ENCODE results near the gene SIK2. TPM values are rescaled to one million over a fixed set of nuclear protein-coding genes. Genes with fewer than 3 reads are reported as not detected.

The SIK2 gene
- total and polyA plus RNA-seq, 2 experiments from 2014 or later: 1.5 to 14.2 TPM

DNA sequence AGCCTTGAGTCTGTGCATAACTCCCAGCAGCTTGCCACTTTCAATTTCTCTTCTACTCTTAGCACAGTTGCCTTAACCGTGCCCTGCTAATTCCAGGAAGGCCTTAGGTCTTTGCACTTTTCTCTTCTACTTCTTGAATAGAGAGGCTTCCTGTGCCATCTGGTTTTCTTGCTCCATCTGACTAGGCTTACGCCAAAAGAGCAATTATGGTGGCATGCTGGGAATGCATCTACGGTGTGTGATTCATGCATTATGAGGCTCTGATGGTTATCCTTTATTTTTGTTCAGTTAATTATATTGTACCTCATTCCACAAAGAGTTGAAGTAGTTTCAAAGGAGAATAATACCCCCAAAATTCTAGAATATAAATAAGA lies 29.4 kb downstream of the SIK2 start:
- no peaks in the 10 kb centered on the region for H3K9me3 ChIP-seq (ENCODE audit: low read depth)
- H3K27ac ChIP-seq: no peak overlapping the region
- DNase-seq (ENCODE audit: low read depth in 1 of 2, low spot score in 1 of 2): peak in 1 of 2 donors; percentile 74
- H3K4me1 ChIP-seq (ENCODE audit: low read depth): peaks cover 6% of the 10 kb centered on the region
- H3K4me3 ChIP-seq: no peak overlapping the region
- TF ChIP-seq, protein P1, sequence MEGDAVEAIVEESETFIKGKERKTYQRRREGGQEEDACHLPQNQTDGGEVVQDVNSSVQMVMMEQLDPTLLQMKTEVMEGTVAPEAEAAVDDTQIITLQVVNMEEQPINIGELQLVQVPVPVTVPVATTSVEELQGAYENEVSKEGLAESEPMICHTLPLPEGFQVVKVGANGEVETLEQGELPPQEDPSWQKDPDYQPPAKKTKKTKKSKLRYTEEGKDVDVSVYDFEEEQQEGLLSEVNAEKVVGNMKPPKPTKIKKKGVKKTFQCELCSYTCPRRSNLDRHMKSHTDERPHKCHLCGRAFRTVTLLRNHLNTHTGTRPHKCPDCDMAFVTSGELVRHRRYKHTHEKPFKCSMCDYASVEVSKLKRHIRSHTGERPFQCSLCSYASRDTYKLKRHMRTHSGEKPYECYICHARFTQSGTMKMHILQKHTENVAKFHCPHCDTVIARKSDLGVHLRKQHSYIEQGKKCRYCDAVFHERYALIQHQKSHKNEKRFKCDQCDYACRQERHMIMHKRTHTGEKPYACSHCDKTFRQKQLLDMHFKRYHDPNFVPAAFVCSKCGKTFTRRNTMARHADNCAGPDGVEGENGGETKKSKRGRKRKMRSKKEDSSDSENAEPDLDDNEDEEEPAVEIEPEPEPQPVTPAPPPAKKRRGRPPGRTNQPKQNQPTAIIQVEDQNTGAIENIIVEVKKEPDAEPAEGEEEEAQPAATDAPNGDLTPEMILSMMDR (IDR thresholded peaks at IDR 0.05; ENCODE audit: low read depth, low read length): no peak
- peaks cover 7% of the 10 kb centered on the region for H3K36me3 ChIP-seq
- H3K27me3 ChIP-seq: no peaks in the 10 kb centered on the region

DNA sequence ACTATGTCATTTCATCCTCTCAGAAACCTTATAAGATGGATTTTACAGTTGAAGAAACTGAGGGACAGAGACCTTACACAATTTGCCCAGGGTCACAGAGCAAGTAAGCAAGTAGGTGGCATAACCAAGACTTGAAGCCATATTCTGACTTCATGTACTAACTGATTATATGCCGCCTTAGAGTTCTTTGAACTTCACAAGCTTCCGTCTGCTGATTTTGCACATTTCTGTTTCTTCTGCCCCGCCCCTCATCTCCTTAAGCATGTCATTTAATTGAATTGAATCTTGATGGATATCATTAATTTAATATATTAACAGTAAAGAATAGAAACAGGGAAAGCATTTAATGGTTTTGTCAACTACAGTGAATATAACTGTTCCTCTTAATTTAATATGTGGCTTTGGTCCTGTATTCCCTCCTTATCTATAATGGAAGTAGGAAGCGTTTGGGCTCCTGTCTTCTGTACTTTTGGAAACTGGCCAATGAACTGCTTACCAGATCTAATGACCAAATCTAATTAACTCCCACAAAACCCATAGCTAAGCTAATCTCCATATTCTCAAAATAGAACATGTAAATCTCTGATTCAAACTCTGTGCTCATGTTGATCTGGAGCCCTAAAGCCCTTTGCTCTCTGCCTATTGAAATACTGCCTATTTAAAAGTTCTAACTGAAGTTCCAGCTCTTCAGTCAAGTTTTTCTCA lies 30.4 kb downstream of the SIK2 start:
- DNase-seq (ENCODE audit: low read depth in 1 of 2, low spot score in 1 of 2): no peak
- peaks cover 6% of the 10 kb centered on the region for H3K4me1 ChIP-seq (ENCODE audit: low read depth)
- H3K27ac ChIP-seq: peak overlapping the region; percentile 6

DNA sequence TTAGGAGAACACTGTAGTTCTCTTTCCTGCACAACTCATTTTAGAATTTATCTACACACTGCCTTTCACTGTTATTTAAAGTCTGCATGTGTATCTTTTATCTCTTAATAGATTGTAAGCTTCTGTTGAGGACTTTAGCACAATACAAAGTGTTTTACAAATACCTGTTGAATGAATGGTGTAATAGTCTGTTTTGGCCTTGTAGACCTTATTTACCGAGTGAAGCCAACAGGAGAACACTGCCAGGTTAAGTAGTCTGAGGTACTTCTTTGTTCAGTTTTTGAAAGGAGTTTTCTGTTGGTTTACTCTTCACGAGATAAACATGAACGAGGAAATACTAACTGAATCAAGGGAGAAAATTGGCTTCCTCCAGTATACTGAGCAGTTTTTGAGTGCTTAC lies 31.0 kb downstream of the SIK2 start:
- no peak for DNase-seq (ENCODE audit: low read depth in 1 of 2, low spot score in 1 of 2)
- no peaks in the 10 kb centered on the region for H3K9me3 ChIP-seq (ENCODE audit: low read depth)
- TF ChIP-seq, protein P1 (IDR thresholded peaks at IDR 0.05; ENCODE audit: low read depth, low read length): no peak
- H3K27ac ChIP-seq: peak overlapping the region; percentile 6
- peaks cover 6% of the 10 kb centered on the region for H3K4me1 ChIP-seq (ENCODE audit: low read depth)
- H3K4me3 ChIP-seq: no peak overlapping the region
- H3K36me3 ChIP-seq: peaks cover 7% of the 10 kb centered on the region
- H3K27me3 ChIP-seq: no peaks in the 10 kb centered on the region

More for the DNA sequence above, 30.4 kb downstream of the SIK2 start:
- Histone ChIP-seq H3K4me3 (no peak overlapping the region), H3K36me3 (peaks cover 7% of the 10 kb centered on the region), H3K27me3 (no peaks in the 10 kb centered on the region), H3K9me3 (ENCODE audit: low read depth) (no peaks in the 10 kb centered on the region)
- TF ChIP-seq, protein P1 (IDR thresholded peaks at IDR 0.05; ENCODE audit: low read depth, low read length): no peak

DNA sequence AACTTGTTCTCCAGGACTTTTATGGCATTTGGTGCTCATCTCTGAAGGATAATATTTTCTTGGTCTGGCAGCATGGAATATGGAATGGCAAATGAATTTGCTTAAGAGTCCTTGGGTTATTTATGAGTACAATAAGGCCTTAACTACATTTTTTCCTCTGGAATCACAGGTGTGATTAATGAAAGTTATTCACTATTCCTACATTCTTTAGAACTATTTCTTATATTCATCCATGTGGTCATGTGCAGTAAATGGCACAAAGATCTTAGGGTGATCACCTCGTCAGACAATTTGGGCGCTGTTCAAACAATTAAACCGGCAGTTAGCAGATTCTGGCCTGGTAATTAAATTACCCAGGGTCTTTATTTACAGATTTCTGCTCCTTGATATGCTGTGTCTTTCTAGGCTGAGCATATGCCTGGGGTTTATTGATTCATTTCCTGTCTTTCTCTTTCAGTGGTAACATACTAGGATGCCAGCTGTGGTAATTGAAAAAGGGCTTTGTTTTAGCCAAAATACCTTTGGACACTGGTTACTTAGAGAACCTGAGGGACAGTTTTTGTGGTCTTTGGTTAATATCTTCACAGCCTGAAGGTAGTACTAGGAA lies 31.6 kb downstream of the SIK2 start:
- Histone ChIP-seq H3K4me1 (ENCODE audit: low read depth) (peaks cover 6% of the 10 kb centered on the region), H3K4me3 (no peak overlapping the region), H3K27ac (no peak overlapping the region), H3K27me3 (no peaks in the 10 kb centered on the region), H3K36me3 (peaks cover 7% of the 10 kb centered on the region), H3K9me3 (ENCODE audit: low read depth) (no peaks in the 10 kb centered on the region)
- TF ChIP-seq, protein P1 (IDR thresholded peaks at IDR 0.05; ENCODE audit: low read depth, low read length): no peak
- peak in 1 of 2 donors; percentile 25 for DNase-seq (ENCODE audit: low read depth in 1 of 2, low spot score in 1 of 2)

DNA sequence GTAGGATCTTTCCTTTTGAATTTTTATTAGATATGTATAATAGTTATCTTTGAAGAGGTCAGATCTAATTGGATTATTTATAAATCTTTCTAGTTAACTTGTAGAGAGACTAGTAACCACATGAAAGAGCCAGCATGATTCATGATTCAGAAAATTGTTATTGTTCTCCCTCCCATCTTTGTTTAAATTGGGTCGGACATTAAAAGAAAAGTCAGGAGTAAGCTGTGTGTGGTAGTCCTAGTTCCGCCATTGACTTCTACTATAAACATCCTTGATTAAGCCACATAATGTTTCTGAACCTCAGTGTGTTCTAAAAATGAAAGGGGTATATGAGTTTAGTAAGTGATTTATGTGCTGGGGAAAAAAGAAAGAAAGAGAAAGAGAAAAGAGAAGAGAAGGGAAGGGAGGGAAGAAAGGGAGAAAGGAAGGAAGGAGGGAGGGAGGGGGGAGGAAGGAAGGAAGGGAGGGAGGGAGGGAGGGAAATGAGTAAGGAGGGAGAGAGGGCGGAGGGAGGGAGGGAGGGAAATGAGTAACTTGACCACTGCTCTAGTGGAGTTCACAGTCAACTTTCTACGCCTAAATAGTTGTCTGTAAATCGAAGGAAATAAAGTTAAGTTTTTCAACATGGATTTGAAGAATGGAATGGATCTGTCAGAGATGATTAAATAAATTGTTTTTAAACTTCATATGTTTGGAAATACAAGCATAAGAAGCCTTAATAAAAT lies 32.9 kb downstream of the SIK2 start:
- no peaks in the 10 kb centered on the region for H3K9me3 ChIP-seq (ENCODE audit: low read depth)
- H3K4me3 ChIP-seq: no peak overlapping the region
- H3K36me3 ChIP-seq: no peaks in the 10 kb centered on the region
- TF ChIP-seq, protein P1 (IDR thresholded peaks at IDR 0.05; ENCODE audit: low read depth, low read length): no peak
- H3K27me3 ChIP-seq: no peaks in the 10 kb centered on the region
- no peak overlapping the region for H3K27ac ChIP-seq
- DNase-seq (ENCODE audit: low read depth in 1 of 2, low spot score in 1 of 2): peak in 1 of 2 donors; percentile 32
- peaks cover 6% of the 10 kb centered on the region for H3K4me1 ChIP-seq (ENCODE audit: low read depth)
